Suprapubic skin (tissue), 4 donors: ENCODE data around the gene SEMA5A.

ENCODE experiments used
- CTCF ChIP-seq, 2 donors: fragments of 200-600 bp in 1 of 2; fragments of 450-650 bp in 1 of 2; sonication (generic) in 1 of 2; IDR thresholded peaks; one replicate each; pipeline ENCODE4 v1.5.1; 2016 to 2019; ENCODE audit warnings: antibody characterized with exemption in 2 of 2, mild to moderate bottlenecking in 1 of 2, moderate library complexity in 1 of 2
- EP300 ChIP-seq: sonication (generic); formaldehyde crosslinking; IDR thresholded peaks from one replicate; pipeline ENCODE4 v1.6.1; 2017; ENCODE audit warnings: antibody characterized with exemption
- POLR2A ChIP-seq, 2 donors: fragments of 450-650 bp; IDR thresholded peaks; one replicate each; pipeline ENCODE4 v1.6.1; 2017; ENCODE audit warnings: antibody characterized with exemption in 2 of 2, mild to moderate bottlenecking in 2 of 2, moderate library complexity in 2 of 2
- POLR2AphosphoS5 ChIP-seq, 3 donors: sonication (generic); formaldehyde crosslinking; IDR thresholded peaks; one replicate each; pipeline ENCODE4 v1.6.1; 2017; ENCODE audit warnings: antibody characterized with exemption in 3 of 3

- TF ChIP-seq POLR2A (IDR thresholded peaks at IDR 0.05) (no peak), CTCF (IDR thresholded peaks at IDR 0.05) (no peak), POLR2AphosphoS5 (IDR thresholded peaks at IDR 0.05) (no peak), EP300 (no peak)
Measured at GRCh38 chr5:9314558-9314957, 231.3 kb downstream of the SEMA5A start.
